GM21619 (cell line): Measurements from ENCODE around the gene HYAL1.
"Not testable (repeated sequence)": the region's sequence is repeated elsewhere in the genome, so short reads cannot be mapped to it uniquely, and the experiment has no call there.

Experiments used
- ATAC-seq: cut with Tn5 transposase; IDR thresholded peaks from one replicate; pipeline ENCODE4 v1.9.1; 2021; ENCODE audit not compliant: unreplicated experiment

HYAL1 gene

DNA sequence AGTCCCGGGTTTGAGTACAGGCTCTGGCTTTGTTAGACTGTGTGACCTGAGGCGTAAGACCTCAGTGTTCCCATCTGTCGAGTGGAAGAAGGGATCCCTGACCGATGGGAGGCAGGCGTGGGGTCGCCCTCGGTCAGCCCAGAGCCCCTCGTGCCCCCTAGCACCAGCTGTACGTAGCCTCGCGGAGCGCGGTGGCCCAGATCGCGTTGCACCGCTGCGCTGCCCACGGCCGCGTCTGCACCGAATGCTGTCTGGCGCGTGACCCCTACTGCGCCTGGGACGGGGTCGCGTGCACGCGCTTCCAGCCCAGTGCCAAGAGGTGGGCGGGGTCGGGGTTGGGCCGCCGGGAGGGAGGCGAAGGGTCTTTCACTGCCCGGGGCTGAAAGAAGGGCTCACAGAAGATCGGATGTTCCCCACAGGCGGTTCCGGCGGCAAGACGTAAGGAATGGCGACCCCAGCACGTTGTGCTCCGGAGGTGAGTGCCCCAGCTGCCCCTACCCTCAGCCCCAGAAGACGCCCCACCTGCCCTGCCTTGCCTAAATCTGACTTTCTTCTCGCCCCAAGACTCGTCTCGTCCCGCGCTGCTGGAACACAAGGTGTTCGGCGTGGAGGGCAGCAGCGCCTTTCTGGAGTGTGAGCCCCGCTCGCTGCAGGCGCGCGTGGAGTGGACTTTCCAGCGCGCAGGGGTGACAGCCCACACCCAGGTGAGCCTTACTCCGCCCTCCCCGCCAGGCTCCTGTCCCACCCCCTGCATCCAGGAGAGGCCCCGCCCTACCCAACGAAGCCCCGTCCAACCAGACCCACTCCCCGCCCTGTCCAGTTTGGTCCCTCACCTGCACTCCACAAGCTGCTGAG is 28.0 kb downstream of the HYAL1 start:
- no peak for ATAC-seq

DNA sequence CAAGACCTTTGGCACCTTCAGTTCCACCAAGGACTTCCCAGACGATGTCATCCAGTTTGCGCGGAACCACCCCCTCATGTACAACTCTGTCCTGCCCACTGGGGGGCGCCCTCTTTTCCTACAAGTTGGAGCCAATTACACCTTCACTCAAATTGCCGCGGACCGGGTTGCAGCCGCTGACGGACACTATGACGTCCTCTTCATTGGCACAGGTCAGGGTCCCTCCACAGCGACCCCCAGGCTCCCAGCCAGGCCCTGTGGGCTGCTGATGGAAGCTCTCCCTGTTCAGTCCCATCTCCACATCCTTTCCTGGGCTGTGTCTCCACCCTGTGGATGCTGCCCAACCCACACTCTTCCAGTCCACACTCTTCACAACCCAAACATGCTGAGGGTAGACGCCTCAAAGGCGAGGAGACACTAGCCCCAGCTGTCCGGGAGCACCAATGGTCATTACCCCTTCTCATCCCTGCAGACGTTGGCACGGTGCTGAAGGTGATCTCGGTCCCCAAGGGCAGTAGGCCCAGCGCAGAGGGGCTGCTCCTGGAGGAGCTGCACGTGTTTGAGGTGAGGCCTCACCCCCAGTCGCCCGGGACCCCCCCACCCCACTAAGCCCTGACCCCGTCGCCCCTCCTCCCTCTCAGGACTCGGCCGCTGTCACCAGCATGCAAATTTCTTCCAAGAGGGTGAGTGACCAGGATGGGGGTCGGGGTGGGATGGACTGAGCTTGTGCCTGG is 28.8 kb downstream of the HYAL1 start:
- ATAC-seq: no peak

DNA sequence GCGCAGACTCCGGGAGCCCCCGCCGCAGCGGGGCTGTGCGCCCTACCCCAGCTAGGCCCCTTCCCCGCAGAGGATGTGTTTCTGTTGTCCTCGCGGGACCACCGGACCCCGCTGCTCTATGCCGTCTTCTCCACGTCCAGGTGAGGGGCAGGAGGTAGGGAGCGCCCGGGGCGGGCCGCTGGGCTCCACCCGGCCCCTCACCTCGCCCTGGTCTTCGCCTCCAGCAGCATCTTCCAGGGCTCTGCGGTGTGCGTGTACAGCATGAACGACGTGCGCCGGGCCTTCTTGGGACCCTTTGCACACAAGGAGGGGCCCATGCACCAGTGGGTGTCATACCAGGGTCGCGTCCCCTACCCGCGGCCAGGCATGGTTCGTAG is 29.7 kb downstream of the HYAL1 start:
- ATAC-seq: no peak

GRCh38 chr3:50272911-50273688 is 30.3 kb downstream of the HYAL1 start:
- peak; percentile 77 for ATAC-seq

- ATAC-seq: not testable (repeated sequence)
Observed at GRCh38 chr3:50272538-50272910, 30.9 kb downstream of the HYAL1 start.

DNA sequence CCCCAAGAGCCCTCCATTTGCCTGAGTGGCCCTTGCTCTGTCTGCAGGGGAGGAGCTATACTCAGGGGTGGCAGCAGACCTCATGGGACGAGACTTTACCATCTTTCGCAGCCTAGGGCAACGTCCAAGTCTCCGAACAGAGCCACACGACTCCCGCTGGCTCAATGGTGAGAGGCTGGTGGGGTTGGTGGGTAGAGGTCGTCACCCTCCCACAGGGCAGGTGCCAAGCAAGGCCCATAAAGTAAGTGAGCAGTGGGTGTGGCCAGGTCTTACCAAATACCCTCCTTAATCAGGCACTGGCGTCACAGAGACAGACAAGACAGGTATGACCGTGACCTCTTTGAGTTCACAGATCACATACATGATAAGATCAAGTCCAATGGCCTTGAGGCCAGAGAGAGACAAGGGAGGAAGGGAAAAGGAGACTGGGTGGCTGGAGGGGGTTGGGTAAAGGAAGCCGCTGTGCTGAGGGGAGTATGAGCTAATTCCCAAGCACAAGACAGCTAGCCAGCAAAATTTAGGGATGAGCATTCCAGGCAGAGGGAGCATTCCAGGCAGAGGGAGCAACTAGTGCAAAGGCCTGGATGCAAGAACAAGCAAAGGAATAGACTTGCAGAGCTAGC is 31.9 kb downstream of the HYAL1 start:
- no peak for ATAC-seq

GRCh38 chr3:50270422-50271224 is 32.8 kb downstream of the HYAL1 start:
- no peak for ATAC-seq

DNA sequence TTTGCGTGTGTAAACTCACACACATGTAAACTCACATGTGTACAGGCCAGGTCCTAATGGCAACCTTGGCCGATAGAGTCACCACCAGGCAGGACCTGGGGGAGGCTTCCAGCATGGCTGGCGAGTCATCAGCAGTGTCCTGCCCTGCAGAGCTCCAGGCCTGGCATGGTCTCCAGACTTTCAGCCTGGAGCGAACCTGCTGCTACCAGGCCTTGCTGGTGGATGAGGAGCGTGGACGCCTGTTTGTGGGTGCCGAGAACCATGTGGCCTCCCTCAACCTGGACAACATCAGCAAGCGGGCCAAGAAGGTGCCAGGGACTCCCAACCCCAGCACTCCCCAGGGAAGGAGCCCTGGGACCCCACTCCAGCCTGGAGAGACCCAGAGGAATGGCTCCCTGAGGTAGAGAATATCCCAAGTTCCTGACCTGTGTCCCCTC is 33.4 kb downstream of the HYAL1 start:
- no peak for ATAC-seq

DNA sequence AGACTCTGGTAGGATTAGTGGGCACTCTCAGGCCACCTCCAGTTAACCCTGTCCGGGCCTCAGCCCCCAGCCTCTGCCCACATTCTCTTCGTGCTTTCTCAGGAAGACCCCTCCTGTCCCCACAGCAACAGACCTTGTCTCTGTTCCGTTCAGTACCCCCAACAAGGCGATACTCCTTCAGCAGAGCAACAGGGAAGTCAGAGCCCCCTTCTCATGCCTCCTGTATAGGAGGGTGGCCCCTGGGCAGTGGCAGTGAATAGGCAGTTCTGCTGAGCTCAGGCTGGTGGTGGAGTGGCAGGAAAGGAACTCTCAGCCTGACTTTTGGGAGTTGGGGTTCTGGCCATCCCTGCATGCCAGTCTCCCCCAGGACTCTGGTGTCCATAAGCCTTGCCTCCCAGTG is 33.9 kb downstream of the HYAL1 start:
- ATAC-seq: no peak

DNA sequence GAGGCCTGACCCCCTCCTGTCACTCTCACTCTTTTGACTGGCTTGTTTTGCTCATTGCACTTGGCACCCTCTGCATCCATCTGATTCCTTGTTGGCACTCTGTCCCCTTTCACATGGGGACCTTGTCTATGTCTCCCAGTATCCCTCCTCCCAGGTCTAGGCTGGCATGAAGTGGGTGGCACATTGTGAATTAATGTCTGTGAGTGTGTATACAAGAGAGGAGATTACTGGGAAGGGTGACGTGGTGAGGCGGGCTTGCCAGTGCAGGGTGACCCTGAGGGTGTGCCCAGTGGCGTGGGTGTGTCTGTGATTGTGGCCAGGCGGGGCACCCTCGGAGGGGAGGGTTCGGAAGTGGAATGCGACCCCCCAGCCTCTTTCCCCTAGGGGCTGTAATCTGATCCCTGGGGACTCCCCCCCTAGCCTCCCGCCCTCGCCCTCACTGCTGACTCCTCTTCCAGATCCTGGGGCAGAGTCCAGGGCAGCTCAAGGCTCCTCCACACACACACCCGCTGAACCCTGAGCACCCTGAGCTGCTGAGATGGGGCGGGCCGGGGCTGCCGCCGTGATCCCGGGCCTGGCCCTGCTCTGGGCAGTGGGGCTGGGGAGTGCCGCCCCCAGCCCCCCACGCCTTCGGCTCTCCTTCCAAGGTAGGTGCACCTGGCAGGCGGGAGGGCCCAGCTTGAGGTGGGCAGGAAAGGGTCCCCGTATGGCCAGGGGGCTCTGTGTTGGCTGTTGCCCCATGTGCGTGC is 34.5 kb downstream of the HYAL1 start, which contains the start of gene SEMA3B:
TSS of gene SEMA3B (plus strand) at position 445 of the 749 bp plus-strand sequence. CDS start at position 539, 94 bp downstream.
- ATAC-seq: no peak

- no peak for ATAC-seq
Observed at GRCh38 chr3:50268276-50268675, 35.1 kb downstream of the HYAL1 start.

DNA sequence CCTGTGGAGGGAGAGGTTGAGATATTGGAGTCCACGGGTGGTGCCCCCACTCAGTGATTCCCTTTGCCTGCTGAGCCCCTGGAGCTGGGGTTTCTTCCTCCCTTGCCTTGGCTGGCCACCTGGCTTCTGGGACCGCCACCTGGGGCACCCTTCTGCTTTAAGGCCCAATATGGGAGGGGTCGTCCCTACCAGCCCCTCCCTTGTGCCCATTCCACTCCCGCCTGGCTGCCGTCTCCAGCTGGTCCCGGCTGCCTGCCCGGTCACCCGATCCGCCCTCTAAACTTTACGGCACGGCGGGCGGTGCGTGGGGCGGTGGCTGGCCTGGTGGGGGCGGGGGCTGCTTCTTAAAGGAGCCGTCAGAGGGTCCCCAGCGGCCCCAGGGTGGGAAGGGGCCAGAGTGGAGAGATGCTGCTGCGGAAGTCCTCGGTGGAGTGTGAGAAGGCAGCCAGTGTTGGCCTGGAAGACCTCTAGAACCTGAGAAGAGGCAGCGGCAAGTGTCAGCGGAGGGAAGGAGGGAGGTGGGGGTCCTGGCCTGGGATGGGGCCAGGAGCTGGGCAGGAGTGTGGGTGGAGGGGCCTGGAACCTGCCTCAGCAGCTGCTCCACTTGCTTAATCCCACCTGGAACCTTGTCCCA is 36.0 kb downstream of the HYAL1 start:
- ATAC-seq: no peak

DNA sequence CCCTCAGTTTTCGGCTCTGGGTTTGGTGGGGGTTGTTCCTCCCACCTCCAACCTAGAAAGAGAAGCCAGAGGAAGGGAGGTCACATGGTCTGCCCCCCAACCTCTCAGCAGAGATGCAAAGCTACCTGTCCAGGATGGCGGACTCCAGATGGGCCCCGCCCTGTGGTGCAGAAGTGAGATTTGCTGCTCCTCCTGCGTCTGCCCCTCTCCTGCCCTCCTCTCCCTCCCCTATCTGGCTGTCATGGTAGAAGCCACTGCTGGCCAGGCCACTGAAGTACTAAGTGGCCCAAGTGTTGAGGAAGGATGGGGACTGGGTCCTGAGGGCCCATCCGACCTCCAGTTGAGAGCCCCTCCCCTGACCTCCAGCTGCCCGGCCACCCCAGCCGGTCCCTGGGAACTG is 36.5 kb downstream of the HYAL1 start:
- no peak for ATAC-seq

DNA sequence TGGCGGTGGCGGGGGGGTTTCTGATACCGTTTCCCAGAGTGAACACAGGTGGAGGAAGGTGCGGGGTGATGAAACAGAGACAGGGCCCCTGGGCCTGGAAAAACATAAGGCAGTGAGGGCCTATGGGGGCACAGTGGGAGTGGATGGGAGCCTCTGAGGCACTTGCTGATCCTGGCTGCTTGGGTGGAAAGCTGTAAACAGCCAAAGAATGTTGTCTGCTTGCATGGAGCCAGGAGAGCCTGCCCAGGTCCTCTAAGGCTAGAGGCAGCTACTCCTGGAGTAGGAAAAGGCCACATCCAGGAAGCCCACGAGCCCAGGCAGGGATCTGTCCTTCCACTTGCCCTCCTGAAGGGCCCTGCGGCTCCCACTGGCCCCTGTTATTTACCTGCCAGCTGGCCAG is 37.4 kb downstream of the HYAL1 start:
- ATAC-seq: no peak

DNA sequence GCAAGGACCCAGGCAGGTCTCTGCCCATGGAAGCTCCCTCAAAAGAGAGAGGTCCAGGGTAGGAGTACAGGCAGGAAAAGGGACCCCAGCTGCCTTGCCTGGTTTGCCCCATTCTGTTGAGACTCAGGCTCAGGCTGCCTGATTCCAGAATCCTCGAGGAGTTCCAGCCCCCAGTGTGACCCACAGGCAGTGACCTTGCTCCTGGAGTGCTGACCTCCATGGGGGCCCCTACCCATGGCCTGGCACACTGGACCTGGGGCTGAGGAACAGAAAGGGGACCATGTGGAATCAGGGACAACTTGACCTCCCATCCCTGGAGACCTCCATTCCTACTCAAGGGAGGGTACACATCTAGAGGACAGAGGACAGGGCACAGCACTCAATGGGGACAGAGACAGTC is 37.8 kb downstream of the HYAL1 start:
- ATAC-seq: no peak

- ATAC-seq: no peak
Observed at GRCh38 chr3:50264964-50265485, 38.3 kb downstream of the HYAL1 start.

- ATAC-seq: no peak
Observed at GRCh38 chr3:50264383-50264963, 38.9 kb downstream of the HYAL1 start.
